ENCODE results near the gene HAAO.
"Not testable (repeated sequence)": the region's sequence is repeated elsewhere in the genome, so short reads cannot be mapped to it uniquely, and the experiment has no call there.

HAAO gene

GRCh38 chr2:42754021-42754775 is 38.2 kb downstream of the HAAO start:
- in situ Hi-C loops (cut with MboI; ENCODE audit: low sequenced_read_pairs) = no loop called here

GRCh38 chr2:42752816-42753813 is 39.3 kb downstream of the HAAO start:
- in situ Hi-C loops (cut with MboI; ENCODE audit: low sequenced_read_pairs) = no loop called here

GRCh38 chr2:42752314-42752713 is 40.1 kb downstream of the HAAO start:
- in situ Hi-C loops (cut with MboI; ENCODE audit: low sequenced_read_pairs) = no loop called here

- in situ Hi-C loops (cut with MboI; ENCODE audit: low sequenced_read_pairs) = no loop called here
These were observed 43.5 kb downstream of the HAAO start for GRCh38 chr2:42748840-42749239.

GRCh38 chr2:42747422-42747821 is 45.0 kb downstream of the HAAO start:
- in situ Hi-C loops (cut with MboI; ENCODE audit: low sequenced_read_pairs) = no loop called here

- in situ Hi-C loops (cut with MboI; ENCODE audit: low sequenced_read_pairs) = no loop called here
These were observed 47.8 kb downstream of the HAAO start for GRCh38 chr2:42744545-42745082.

GRCh38 chr2:42743659-42743990 is 48.8 kb downstream of the HAAO start:
- in situ Hi-C loops (cut with MboI; ENCODE audit: low sequenced_read_pairs) = no loop called here

GRCh38 chr2:42742740-42743658 is 49.4 kb downstream of the HAAO start:
- in situ Hi-C loops (cut with MboI; ENCODE audit: low sequenced_read_pairs) = no loop called here

- in situ Hi-C loops (cut with MboI; ENCODE audit: low sequenced_read_pairs) = no loop called here
These were observed 51.2 kb downstream of the HAAO start for GRCh38 chr2:42741140-42741539.

GRCh38 chr2:42736598-42737322 is 55.6 kb downstream of the HAAO start:
- in situ Hi-C loops (cut with MboI; ENCODE audit: low sequenced_read_pairs) = no loop called here

GRCh38 chr2:42733852-42734251 is 58.5 kb downstream of the HAAO start:
- in situ Hi-C loops (cut with MboI; ENCODE audit: low sequenced_read_pairs) = no loop called here

GRCh38 chr2:42731316-42731715 is 61.1 kb downstream of the HAAO start:
- in situ Hi-C loops (cut with MboI; ENCODE audit: low sequenced_read_pairs) = not testable (repeated sequence)

- in situ Hi-C loops (cut with MboI; ENCODE audit: low sequenced_read_pairs) = no loop called here
These were observed 65.7 kb downstream of the HAAO start for GRCh38 chr2:42726680-42727079.

- in situ Hi-C loops (cut with MboI; ENCODE audit: low sequenced_read_pairs) = no loop called here
These were observed 66.7 kb downstream of the HAAO start for GRCh38 chr2:42725657-42726056.

- in situ Hi-C loops (cut with MboI; ENCODE audit: low sequenced_read_pairs) = no loop called here
These were observed 67.5 kb downstream of the HAAO start for GRCh38 chr2:42724886-42725285.

- in situ Hi-C loops (cut with MboI; ENCODE audit: low sequenced_read_pairs) = no loop called here
These were observed 68.9 kb downstream of the HAAO start for GRCh38 chr2:42723465-42723864.

GRCh38 chr2:42722320-42723190 is 69.8 kb downstream of the HAAO start:
- in situ Hi-C loops (cut with MboI; ENCODE audit: low sequenced_read_pairs) = no loop called here

- in situ Hi-C loops (cut with MboI; ENCODE audit: low sequenced_read_pairs) = no loop called here
These were observed 70.5 kb downstream of the HAAO start for GRCh38 chr2:42721898-42722297.
